Measurements from ENCODE around the gene RPL35A. TPM values are rescaled to one million over a fixed set of nuclear protein-coding genes. Genes with fewer than 3 reads are reported as not detected.

RPL35A gene
- total and polyA plus RNA-seq, 2 of the 8 experiments (the other 6 are each of a cell fraction or from before 2014, with no cell fraction given) = 695 to 1,393 TPM

- TF ChIP-seq RAD21 (IDR thresholded peaks at IDR 0.05 in 1 of 2, conservative IDR thresholded peaks at IDR 0.05 in 1 of 2; ENCODE audit: low read depth in 2 of 2, low read length in 2 of 2) (no peak), RBBP5 (IDR thresholded peaks at IDR 0.05; ENCODE audit: borderline replicate concordance, low read depth, low read length) (no peak)
- Histone ChIP-seq H4K91ac (replicated peaks; ENCODE audit: insufficient read length, low read length) (no peak overlapping the region), H2AK5ac (ENCODE audit: low read depth, low read length) (no peak overlapping the region), H3K4ac (replicated peaks; ENCODE audit: insufficient read length, low read depth, low read length) (no peak overlapping the region), H3K4me2 (ENCODE audit: insufficient read depth in 1 of 2, low read depth in 2 of 2, low read length in 2 of 2) (no peak overlapping the region), H2AFZ (ENCODE audit: low read length) (no peak overlapping the region), H3K56ac (replicated peaks; ENCODE audit: insufficient read length, low read depth, low read length) (no peak overlapping the region), H3K79me1 (ENCODE audit: low read depth, low read length) (no peaks in the 10 kb centered on the region), H2BK5ac (ENCODE audit: low read depth, low read length) (no peak overlapping the region), H2BK15ac (ENCODE audit: low read length) (no peak overlapping the region), H3K79me2 (ENCODE audit: control insufficient read depth in 1 of 2, insufficient read depth in 2 of 2, low read length in 2 of 2) (no peaks in the 10 kb centered on the region), H4K20me1 (replicated peaks in 1 of 2; ENCODE audit: control insufficient read depth in 1 of 2, insufficient read depth in 2 of 2, low read length in 2 of 2) (no peaks in the 10 kb centered on the region), H2BK120ac (replicated peaks; ENCODE audit: low read depth, low read length) (no peak overlapping the region), H4K5ac (ENCODE audit: insufficient read length, low read depth, low read length) (no peak overlapping the region), H3K9me3 (ENCODE audit: insufficient read depth in 2 of 2, low read depth in 1 of 2, low read length in 1 of 2) (peaks cover 3 to 6% of the 10 kb centered on the region in 2 experiments; a peak in 2 of 4 replicates), H3K14ac (ENCODE audit: insufficient read length) (no peak overlapping the region), H3K4me1 (replicated peaks in 1 of 4; ENCODE audit: control insufficient read depth in 3 of 4, insufficient read depth in 4 of 4, low read length in 3 of 4) (no peaks in the 10 kb centered on the region), H3K23me2 (ENCODE audit: low read depth, low read length) (no peaks in the 10 kb centered on the region), H3K27me3 (replicated peaks in 1 of 4; ENCODE audit: control insufficient read depth in 3 of 4, extremely low read depth in 1 of 4, insufficient read depth in 3 of 4, low read length in 3 of 4) (no peaks in the 10 kb centered on the region), H2BK20ac (ENCODE audit: low read length) (no peak overlapping the region), H2BK12ac (ENCODE audit: low read depth, low read length) (no peak overlapping the region), H3K23ac (ENCODE audit: insufficient read length) (no peak overlapping the region), H3K27ac (ENCODE audit: low read depth, low read length) (no peak overlapping the region), H3K18ac (ENCODE audit: extremely low read depth, low read length) (no peak overlapping the region), H3K9ac (replicated peaks in 1 of 4; ENCODE audit: extremely low read depth in 1 of 4, low read depth in 3 of 4, low read length in 3 of 4) (no peak overlapping the region), H3K4me3 (ENCODE audit: extremely low read depth in 1 of 4, insufficient read depth in 2 of 4, low read depth in 3 of 4, low read length in 4 of 4) (no peak overlapping the region), H3K36me3 (ENCODE audit: control insufficient read depth in 2 of 4, insufficient read depth in 4 of 4, low read length in 3 of 4) (no peaks in the 10 kb centered on the region), H4K8ac (ENCODE audit: extremely low read depth, insufficient read depth, low read length) (no peak overlapping the region)
- WGBS, 2 experiments (ENCODE audit: extremely low coverage in 1 of 2, insufficient coverage in 1 of 2, insufficient read length in 1 of 2, insufficient replicate concordance in 2 of 2, low coverage in 1 of 2, low lambda C conversion rate in 2 of 2, missing lambda C conversion rate in 1 of 2) = 96% methylated on average over 3 of the region's 3 CpGs; no CpG with 5 or more reads in 1 of the 2 experiments
- ChIA-PET CTCF (ENCODE audit: partially characterized antibody) (no interaction called here), POLR2A (ENCODE audit: partially characterized antibody) (no interaction called here)
- DNase-seq (ENCODE audit: low read depth in 1 of 2, low spot score in 2 of 2) = no peak
- FAIRE-seq = no peak
These were observed 20.6 kb downstream of the RPL35A start for GRCh38 chr3:197970588-197970987.
